Measurements from ENCODE around the gene DUXB. TPM values are rescaled to one million over a fixed set of nuclear protein-coding genes. Genes with fewer than 3 reads are reported as not detected.

DUXB gene
- total and polyA plus RNA-seq, 7 donors, result not detected

DNA sequence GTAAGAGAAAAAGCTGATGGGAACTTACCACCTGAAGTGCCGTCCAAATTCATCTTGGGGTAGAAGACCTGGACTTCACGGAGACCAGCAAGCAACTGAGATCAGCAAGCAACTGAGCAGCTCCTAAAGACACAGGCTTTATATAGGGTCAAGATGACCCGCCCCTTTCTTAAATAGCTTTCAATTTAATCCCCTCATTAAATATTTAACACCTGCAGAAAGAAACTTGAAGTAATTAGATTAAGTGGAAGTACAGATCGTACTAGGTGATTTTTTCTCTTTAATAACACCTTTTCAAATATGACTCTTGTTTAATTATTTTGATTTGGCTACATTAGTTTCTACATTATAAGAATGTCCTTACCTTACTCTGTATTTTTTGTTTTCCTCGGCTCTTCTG lies 25.1 kb upstream of the DUXB start, which contains the start of gene CPHXL:
TSS of gene CPHXL (minus strand) at position 101 of the 400 bp plus-strand sequence. CDS start at position 53, 48 bp downstream.
- intact Hi-C loops (cut with DNase I), result no loop called here
- Histone ChIP-seq H3K4me3 (no peak within 1 kb of the TSS), H3K36me3 (ENCODE audit: insufficient read depth in 1 of 2, low read depth in 1 of 2) (no peaks in the 10 kb centered on the region), H3K27ac (no peak within 1 kb of the TSS), H3K9me3 (no peaks in the 10 kb centered on the region), H3K27me3 (ENCODE audit: insufficient read depth in 3 of 3, low read length in 2 of 3) (no peaks in the 10 kb centered on the region), H3K4me1 (no peaks in the 10 kb centered on the region)
- DNase-seq (no peak), ATAC-seq (no peak)
- no peak for TF ChIP-seq CTCF (IDR thresholded peaks at IDR 0.05)
- WGBS, 3 donors, result 79 to 90% (median 89%) methylated on average over 5 of the region's 5 CpGs

GRCh38 chr16:75718452-75718851 lies 17.2 kb upstream of the DUXB start:
- no peaks in the 10 kb centered on the region for H3K36me3 ChIP-seq (ENCODE audit: insufficient read depth in 1 of 2, low read depth in 1 of 2)
- H3K9me3 ChIP-seq, result peaks cover 4% of the 10 kb centered on the region
- H3K27me3 ChIP-seq (ENCODE audit: insufficient read depth in 3 of 3, low read length in 2 of 3), result no peaks in the 10 kb centered on the region
- no peaks in the 10 kb centered on the region for H3K4me1 ChIP-seq
- no peak overlapping the region for H3K4me3 ChIP-seq
- intact Hi-C loops (cut with DNase I), result no loop called here
- H3K27ac ChIP-seq, result no peak overlapping the region
- no peak for TF ChIP-seq CTCF (IDR thresholded peaks at IDR 0.05)
- DNase-seq (no peak), ATAC-seq (no peak)
- WGBS, 3 donors, result 89 to 95% (median 89%) methylated on average over 4 of the region's 4 CpGs

DNA sequence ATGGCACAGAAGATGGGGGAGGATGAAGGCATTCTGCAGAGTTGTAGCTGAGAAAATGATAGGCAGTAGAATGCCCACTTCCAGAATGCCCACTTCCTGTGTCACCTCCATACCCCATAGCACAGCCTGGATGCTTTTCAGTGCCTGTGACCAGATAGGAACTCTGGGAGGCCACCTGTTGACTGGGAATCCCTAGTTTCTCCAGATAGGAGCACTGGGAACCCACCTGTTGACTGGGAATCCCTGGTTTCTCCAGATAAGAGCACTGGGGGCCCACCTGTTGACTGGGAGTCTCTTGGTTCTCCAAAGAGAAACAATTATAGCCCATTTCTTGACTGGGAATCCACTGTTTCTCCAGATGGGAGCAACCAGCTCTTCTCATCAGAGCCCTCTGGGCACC lies 13.4 kb upstream of the DUXB start:
- ATAC-seq (no peak), DNase-seq (no peak)
- Histone ChIP-seq H3K4me3 (no peak overlapping the region), H3K36me3 (ENCODE audit: insufficient read depth in 1 of 2, low read depth in 1 of 2) (no peaks in the 10 kb centered on the region), H3K27me3 (ENCODE audit: insufficient read depth in 3 of 3, low read length in 2 of 3) (no peaks in the 10 kb centered on the region), H3K9me3 (peaks cover 10% of the 10 kb centered on the region), H3K4me1 (no peaks in the 10 kb centered on the region), H3K27ac (no peak overlapping the region)
- no peak for TF ChIP-seq CTCF (IDR thresholded peaks at IDR 0.05)
- intact Hi-C loops (cut with DNase I), result no loop called here

DNA sequence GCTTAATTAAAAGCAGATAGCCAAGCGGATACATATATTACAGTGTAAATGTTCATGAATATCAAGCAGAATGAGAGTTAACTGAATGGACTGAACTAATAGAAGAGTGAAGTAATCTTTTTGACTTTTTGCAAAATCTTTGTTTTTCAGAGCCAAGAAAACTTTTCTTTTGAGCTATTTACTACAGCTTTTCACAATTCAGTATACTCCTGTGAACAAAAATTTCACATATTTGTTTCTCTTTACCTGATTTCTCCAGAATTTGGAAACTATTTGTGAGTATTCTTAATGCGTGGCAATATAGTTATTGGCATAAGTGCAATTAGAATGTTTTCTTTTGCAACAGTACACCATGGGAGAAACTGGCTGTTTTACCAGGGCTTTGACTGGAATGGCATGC lies 9.1 kb upstream of the DUXB start:
- H3K9me3 ChIP-seq, result peaks cover 6% of the 10 kb centered on the region
- no peak overlapping the region for H3K4me3 ChIP-seq
- DNase-seq (no peak), ATAC-seq (no peak)
- no peaks in the 10 kb centered on the region for H3K27me3 ChIP-seq (ENCODE audit: insufficient read depth in 3 of 3, low read length in 2 of 3)
- no peak overlapping the region for H3K27ac ChIP-seq
- H3K4me1 ChIP-seq, result no peaks in the 10 kb centered on the region
- no peak for TF ChIP-seq CTCF (IDR thresholded peaks at IDR 0.05)
- H3K36me3 ChIP-seq (ENCODE audit: insufficient read depth in 1 of 2, low read depth in 1 of 2), result no peaks in the 10 kb centered on the region
- WGBS, 3 donors, result 96 to 99% (median 98%) methylated on average over 2 of the region's 2 CpGs
- intact Hi-C loops (cut with DNase I), result no loop called here

GRCh38 chr16:75703306-75703705 lies 2.0 kb upstream of the DUXB start:
- intact Hi-C loops (cut with DNase I), result no loop called here
- Histone ChIP-seq H3K27me3 (ENCODE audit: insufficient read depth in 3 of 3, low read length in 2 of 3) (no peaks in the 10 kb centered on the region), H3K27ac (no peak overlapping the region), H3K4me3 (no peak overlapping the region), H3K4me1 (no peaks in the 10 kb centered on the region), H3K9me3 (no peaks in the 10 kb centered on the region), H3K36me3 (ENCODE audit: insufficient read depth in 1 of 2, low read depth in 1 of 2) (no peaks in the 10 kb centered on the region)
- WGBS, 3 donors, result 78 to 87% (median 86%) methylated on average over 4 of the region's 4 CpGs
- TF ChIP-seq CTCF (IDR thresholded peaks at IDR 0.05), result no peak
- DNase-seq (no peak), ATAC-seq (no peak)
